Fibroblast of lung (primary cell): ENCODE results near the gene B3GNT8.

Experiments used
- EZH2 ChIP-seq: IDR thresholded peaks from 2 replicates; pipeline ENCODE4 v1.5.1; 2012; ENCODE audit warnings: low read length, control low read depth, mild to moderate bottlenecking; ENCODE audit errors: missing control alignments
- TF ChIP-seq, protein P1 (sequence below), 2 donors: IDR thresholded peaks in 1 of 2; conservative IDR thresholded peaks in 1 of 2; 1 replicate in 1 of 2; 2 replicates in 1 of 2; pipeline ENCODE4 v1.5.1; 2011 to 2012; ENCODE audit warnings: low read length in 2 of 2, control low read depth in 1 of 2, inconsistent platforms in 1 of 2, low read depth in 1 of 2, mild to moderate bottlenecking in 1 of 2

DNA sequence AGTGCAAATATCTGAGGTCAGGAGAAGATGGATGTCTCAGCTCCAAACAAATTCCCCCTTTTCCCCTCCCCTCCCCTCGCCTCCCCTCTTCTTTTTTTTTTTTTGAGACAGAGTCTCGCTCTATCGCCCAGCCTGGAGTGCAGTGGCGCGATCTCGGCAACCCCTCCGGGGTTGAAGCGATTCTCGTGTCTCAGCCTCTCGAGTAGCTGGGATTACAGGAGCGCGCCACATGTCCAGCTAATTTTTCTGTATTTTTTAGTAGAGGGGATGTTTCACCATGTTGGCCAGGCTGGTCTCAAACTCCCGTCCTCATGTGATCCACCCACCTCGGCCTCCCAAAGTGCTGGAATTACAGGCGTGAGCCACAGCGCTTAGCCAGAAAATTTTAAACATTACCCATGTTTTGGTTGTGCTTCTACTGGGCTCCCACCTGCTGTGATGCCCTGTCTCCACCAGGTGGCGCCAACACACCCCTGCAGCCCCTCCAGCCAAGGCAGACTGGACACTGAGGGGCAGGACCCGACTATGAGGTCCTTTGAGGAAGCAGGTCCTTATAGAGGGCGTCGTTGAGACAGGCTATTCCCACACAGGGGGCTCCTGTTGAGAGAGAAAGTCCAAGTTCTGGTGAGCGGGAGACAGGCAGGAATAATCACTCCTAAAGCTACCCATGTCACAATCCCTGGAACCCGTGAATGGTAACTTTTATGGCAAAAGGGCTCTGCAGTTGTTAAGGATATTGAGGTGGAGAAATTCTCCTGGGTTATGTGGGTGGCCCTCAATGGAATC, 22.1 kb upstream of the B3GNT8 start:
- TF ChIP-seq, protein P1, sequence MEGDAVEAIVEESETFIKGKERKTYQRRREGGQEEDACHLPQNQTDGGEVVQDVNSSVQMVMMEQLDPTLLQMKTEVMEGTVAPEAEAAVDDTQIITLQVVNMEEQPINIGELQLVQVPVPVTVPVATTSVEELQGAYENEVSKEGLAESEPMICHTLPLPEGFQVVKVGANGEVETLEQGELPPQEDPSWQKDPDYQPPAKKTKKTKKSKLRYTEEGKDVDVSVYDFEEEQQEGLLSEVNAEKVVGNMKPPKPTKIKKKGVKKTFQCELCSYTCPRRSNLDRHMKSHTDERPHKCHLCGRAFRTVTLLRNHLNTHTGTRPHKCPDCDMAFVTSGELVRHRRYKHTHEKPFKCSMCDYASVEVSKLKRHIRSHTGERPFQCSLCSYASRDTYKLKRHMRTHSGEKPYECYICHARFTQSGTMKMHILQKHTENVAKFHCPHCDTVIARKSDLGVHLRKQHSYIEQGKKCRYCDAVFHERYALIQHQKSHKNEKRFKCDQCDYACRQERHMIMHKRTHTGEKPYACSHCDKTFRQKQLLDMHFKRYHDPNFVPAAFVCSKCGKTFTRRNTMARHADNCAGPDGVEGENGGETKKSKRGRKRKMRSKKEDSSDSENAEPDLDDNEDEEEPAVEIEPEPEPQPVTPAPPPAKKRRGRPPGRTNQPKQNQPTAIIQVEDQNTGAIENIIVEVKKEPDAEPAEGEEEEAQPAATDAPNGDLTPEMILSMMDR (conservative IDR thresholded peaks at IDR 0.05 in 1 of 2, IDR thresholded peaks at IDR 0.05 in 1 of 2; ENCODE audit: low read depth in 1 of 2, low read length in 2 of 2): peak; percentile 96 to 97
- TF ChIP-seq EZH2: no peak
